Pancreas (tissue), 10 donors: ENCODE measurements around the gene RHOBTB1. TPM values are rescaled to one million over a fixed set of nuclear protein-coding genes. Genes with fewer than 3 reads are reported as not detected.
"Not testable (repeated sequence)": the region's sequence is repeated elsewhere in the genome, so short reads cannot be mapped to it uniquely, and the experiment has no call there.

Source experiments
- ATAC-seq, 4 donors: fragments of 200-7000 bp; cut with Tn5 transposase; one replicate each; pipeline versions ENCODE4 v1.8.0 to v1.9.1; 2020; ENCODE audit warnings: mild to moderate bottlenecking in 4 of 4, moderate library complexity in 4 of 4
- DNase-seq, 6 donors: peaks; one replicate each; pipeline ENCODE4 v3.0.0-alpha.2; 2020
- FAIRE-seq: peaks from 2 replicates; lab custom pipeline; 2012; peaks lifted over from hg19 to GRCh38; lab: Jason Lieb, UNC
- H3K27ac ChIP-seq, 4 donors: fragments of 200-600 bp; sonication (generic); 1 replicate in 3 of 4; 2 replicates in 1 of 4; pipeline versions ENCODE4 v1.5.0 to v1.8.0; 2020
- H3K27me3 ChIP-seq, 4 donors: fragments of 200-600 bp; one replicate each; pipeline ENCODE4 v1.8.0; 2021
- H3K36me3 ChIP-seq, 3 donors: fragments of 200-600 bp; sonication (generic) in 1 of 3; one replicate each; pipeline versions ENCODE4 v1.5.0 to v1.8.0; 2020 to 2021
- H3K4me1 ChIP-seq, 3 donors: fragments of 200-600 bp; one replicate each; pipeline ENCODE4 v1.8.0; 2021
- H3K4me3 ChIP-seq, 4 donors: fragments of 200-600 bp; sonication (generic) in 2 of 4; one replicate each; pipeline versions ENCODE4 v1.5.0 to v1.8.0; 2020 to 2021
- H3K9me3 ChIP-seq, 4 donors: fragments of 200-600 bp; one replicate each; pipeline ENCODE4 v1.8.0; 2021
- CTCF ChIP-seq, 4 donors: fragments of 200-600 bp; sonication (generic) in 3 of 4; IDR thresholded peaks; one replicate each; pipeline versions ENCODE4 v1.5.0 to v1.8.0; 2021; ENCODE audit warnings: antibody characterized with exemption in 4 of 4
- WGBS, 2 donors: extraction: QIAGEN DNeasy Blood & Tissue Kit; methylation state at CpG; one replicate each; pipeline ENCODE4 v1.1.7; 2013; 5-methylcytosine and 5-hydroxymethylcytosine counted together
- intact Hi-C, 3 donors: fragments of 100-400 bp; cut with DNase I; formaldehyde crosslinking; loops; one replicate each; pipeline versions ENCODE4 v1.11.1 to v1.14.2; 2022
- polyA plus RNA-seq, 2 donors: library from polyadenylated mRNA; stranded (reverse); fragments of 200-250 nt; gene quantifications; one replicate each; pipeline ENCODE4 v1.2.3, GENCODE V29; 2013
- total RNA-seq, 6 donors: library from RNA; stranded (reverse); fragmentation: NEBNext Ultra II Directional in 4 of 6; extraction: Animal tissue kit (Norgen Biotek cat#: 25700) in 4 of 6; gene quantifications; one replicate each; pipeline versions ENCODE4 v1.2.1 to v1.2.4, GENCODE V29; 2021 to 2023
- donor health status: healthy with polysubstance abuse.
- donor health status: DM: no; HTN: no; CAD: no; lungs with moderate emphysema.
- donor health status: DM: no; HTN: no; CAD: no.
- donor health status: control.
- donor health status: control.
- donor health status: Bipolar disorder and iron deficiency.
- donor health status: DM: yes; HTN: yes; CAD: no.
- donor health status: DM: no; HTN: no; CAD: no.
- donor health status: DM: no; HTN: no; CAD: no.
- donor health status: DM: yes; HTN: yes; CAD: no.

The RHOBTB1 gene
- total and polyA plus RNA-seq, 8 donors: 4.0 to 11.3 (median 7.0) TPM

DNA sequence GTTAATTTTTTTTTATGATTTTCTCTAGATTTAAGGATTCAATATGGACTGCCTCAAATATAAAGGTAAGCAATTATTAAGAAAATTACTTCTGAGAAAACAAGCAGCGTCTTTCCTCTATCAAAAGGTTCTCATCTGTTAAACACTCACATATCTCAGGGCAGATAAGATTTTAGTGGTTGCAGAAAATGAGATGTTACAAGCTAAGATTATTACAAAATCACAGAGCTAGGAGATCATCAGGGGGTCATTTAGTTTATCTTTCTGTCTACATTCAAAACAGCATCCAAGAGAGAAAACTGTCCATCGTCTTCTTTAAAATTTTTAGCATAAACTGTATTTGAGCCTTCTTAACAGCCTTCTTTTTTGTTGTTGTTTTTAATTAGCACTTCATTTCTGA is 29.1 kb upstream of the RHOBTB1 start:
- DNase-seq (no peak), FAIRE-seq (no peak), ATAC-seq (no peak)
- WGBS, 2 donors: 80 to 83% methylated on average over 2 of the region's 2 CpGs
- Histone ChIP-seq H3K4me3 (no peak overlapping the region), H3K36me3 (no peaks in the 10 kb centered on the region), H3K27me3 (no peaks in the 10 kb centered on the region), H3K9me3 (no peaks in the 10 kb centered on the region), H3K4me1 (peaks cover 19 to 45% (median 40%) of the 10 kb centered on the region in 3 donors), H3K27ac (no peak overlapping the region)
- TF ChIP-seq CTCF (IDR thresholded peaks at IDR 0.05): no peak
- intact Hi-C loops: no loop called here

- 91 to 98% methylated on average over 2 of the region's 2 CpGs for WGBS, 2 donors
- H3K9me3 ChIP-seq, H3K36me3 ChIP-seq, H3K27ac ChIP-seq, intact Hi-C loops, ATAC-seq, FAIRE-seq, H3K4me3 ChIP-seq, DNase-seq, H3K27me3 ChIP-seq: not testable (repeated sequence)
- peaks cover 13 to 39% (median 35%) of the 10 kb centered on the region in 3 donors for H3K4me1 ChIP-seq
Observed at GRCh38 chr10:60972181-60972580, 28.2 kb upstream of the RHOBTB1 start.

DNA sequence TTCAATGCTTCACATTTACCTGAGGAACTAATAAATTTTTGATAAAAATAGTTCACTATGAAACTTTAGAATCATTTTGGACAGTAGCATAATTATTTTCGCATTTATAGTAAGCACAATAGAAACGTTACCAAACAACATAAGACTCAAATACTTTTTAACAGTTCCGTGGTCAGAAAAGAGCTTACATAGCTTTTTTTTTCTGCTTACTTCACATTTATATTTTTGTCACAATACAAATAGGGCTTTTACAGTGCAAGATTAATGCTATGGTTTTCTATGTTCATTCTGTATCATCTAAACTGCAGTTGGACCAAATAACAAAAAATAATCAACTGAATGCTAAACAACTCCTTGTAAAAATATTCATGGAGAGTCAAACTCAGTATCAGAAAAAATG is 26.5 kb upstream of the RHOBTB1 start:
- no peak for DNase-seq

DNA sequence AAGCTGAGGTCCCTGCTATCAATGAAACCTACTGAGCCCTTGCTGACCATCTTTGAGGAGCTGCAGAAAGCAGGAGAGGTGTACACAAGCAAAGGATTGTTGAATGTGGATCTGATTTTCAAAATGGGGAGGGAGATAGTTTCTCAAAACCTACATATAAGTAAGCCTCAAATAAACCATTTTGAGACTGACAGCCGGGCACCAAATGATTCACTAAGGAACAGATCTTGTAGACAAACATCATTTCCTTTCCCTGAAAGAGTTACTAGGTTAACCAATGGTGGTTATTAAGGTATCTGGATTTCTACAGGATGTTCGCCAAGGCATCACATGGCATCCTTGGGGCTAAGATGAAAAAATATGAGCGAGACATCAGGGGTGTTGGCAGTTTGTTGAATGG is 24.5 kb upstream of the RHOBTB1 start:
- DNase-seq (no peak), FAIRE-seq (no peak), ATAC-seq (no peak)
- H3K9me3 ChIP-seq: no peaks in the 10 kb centered on the region
- H3K4me1 ChIP-seq: peaks cover 0 to 27% (median 13%) of the 10 kb centered on the region in 3 donors
- no peak overlapping the region for H3K4me3 ChIP-seq
- 95 to 96% methylated on average over 3 of the region's 3 CpGs for WGBS, 2 donors
- H3K36me3 ChIP-seq: no peaks in the 10 kb centered on the region
- H3K27ac ChIP-seq: no peak overlapping the region
- TF ChIP-seq CTCF (IDR thresholded peaks at IDR 0.05): no peak
- intact Hi-C loops: loop anchor here in 1 of 3 donors (10.0 kb wide), 2 partner anchors 84 to 134 kb away; no protein-coding TSS in a partner anchor
- H3K27me3 ChIP-seq: no peaks in the 10 kb centered on the region

More for the DNA sequence above, 26.5 kb upstream of the RHOBTB1 start:
- Histone ChIP-seq H3K4me1 (peaks cover 13 to 30% (median 19%) of the 10 kb centered on the region in 3 donors), H3K36me3 (no peaks in the 10 kb centered on the region), H3K9me3 (no peaks in the 10 kb centered on the region), H3K4me3 (no peak overlapping the region), H3K27ac (no peak overlapping the region), H3K27me3 (no peaks in the 10 kb centered on the region)
- FAIRE-seq (no peak), ATAC-seq (no peak)
- no peak for TF ChIP-seq CTCF (IDR thresholded peaks at IDR 0.05)
- intact Hi-C loops: no loop called here
- 89 to 90% methylated on average over 3 of the region's 3 CpGs for WGBS, 2 donors

- H3K36me3 ChIP-seq: no peaks in the 10 kb centered on the region
- no peak for ATAC-seq
- intact Hi-C loops: loop anchor here in 1 of 3 donors (10.0 kb wide), 2 partner anchors 83 to 133 kb away; no protein-coding TSS in a partner anchor
- 71 to 100% methylated on average over 2 of the region's 2 CpGs for WGBS, 2 donors
- no peak overlapping the region for H3K27ac ChIP-seq
- no peak for FAIRE-seq
- no peaks in the 10 kb centered on the region for H3K27me3 ChIP-seq
- no peak overlapping the region for H3K4me3 ChIP-seq
- DNase-seq: no peak
- no peaks in the 10 kb centered on the region for H3K9me3 ChIP-seq
- TF ChIP-seq CTCF (IDR thresholded peaks at IDR 0.05): no peak
- peaks cover 0 to 33% (median 13%) of the 10 kb centered on the region in 3 donors for H3K4me1 ChIP-seq
Observed at GRCh38 chr10:60967854-60968484, 24.0 kb upstream of the RHOBTB1 start.
